Vein endothelial cell (primary cell): ENCODE results near the gene ZFP69B. TPM values are rescaled to one million over a fixed set of nuclear protein-coding genes. Genes with fewer than 3 reads are reported as not detected.

Source experiments
- total RNA-seq: library from RNA; depleted of rRNA; stranded (reverse); fragments of >200 nt; gene quantifications from 2 replicates; pipeline ENCODE4 v1.2.3, GENCODE V29; 2012

ZFP69B gene
- 3.9 and 4.3 TPM in 2 replicates for total RNA-seq

GRCh38 chr1:40449684-40450494 lies at the start of gene ZFP69B:
Gene ZFP69B (plus strand): TSS chr1:40450476. CDS start chr1:40450962, 486 bp downstream.

DNA sequence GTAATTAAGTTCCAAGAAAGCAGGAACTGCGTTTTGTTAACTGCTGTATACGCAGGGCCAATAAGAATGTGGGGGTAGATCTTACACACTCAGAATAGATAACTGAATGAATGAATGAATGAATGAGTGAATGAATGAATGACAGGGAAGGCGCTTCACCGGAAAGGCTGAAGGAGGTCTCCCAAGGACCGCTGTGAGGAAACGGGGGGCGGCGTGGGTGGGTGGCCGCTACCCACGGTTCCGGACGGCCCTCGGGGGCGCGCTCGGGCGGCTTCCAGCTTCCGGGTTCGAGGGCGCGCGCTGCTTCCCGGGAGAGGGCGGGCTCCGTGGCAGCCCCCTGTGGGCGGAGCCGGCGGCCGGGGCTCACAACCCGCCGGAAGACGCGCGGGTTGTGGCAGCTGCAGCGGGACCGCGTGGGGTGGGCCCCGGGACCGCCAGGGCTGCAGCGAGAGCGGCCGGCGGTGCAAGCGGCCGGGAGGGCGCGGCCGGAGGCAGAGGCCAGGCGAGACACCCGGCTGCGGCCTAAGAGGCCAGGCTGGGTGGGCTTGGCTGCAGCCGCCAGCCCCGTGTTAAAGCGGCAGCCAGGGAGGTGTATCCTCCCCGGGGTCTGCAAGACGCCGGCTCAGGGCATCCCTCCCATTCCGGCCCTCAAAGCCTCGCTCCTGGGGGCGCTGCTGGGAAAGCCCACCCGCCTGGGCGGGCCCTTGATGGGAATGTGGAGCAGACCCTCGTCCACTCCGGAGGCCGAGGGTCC lies 26.8 kb downstream of the ZFP69B start, which contains the start of gene ZFP69:
TSS of gene ZFP69 (plus strand) at position 367 of the 754 bp plus-strand sequence. CDS start 2,072 bp downstream, outside the sequence.

DNA sequence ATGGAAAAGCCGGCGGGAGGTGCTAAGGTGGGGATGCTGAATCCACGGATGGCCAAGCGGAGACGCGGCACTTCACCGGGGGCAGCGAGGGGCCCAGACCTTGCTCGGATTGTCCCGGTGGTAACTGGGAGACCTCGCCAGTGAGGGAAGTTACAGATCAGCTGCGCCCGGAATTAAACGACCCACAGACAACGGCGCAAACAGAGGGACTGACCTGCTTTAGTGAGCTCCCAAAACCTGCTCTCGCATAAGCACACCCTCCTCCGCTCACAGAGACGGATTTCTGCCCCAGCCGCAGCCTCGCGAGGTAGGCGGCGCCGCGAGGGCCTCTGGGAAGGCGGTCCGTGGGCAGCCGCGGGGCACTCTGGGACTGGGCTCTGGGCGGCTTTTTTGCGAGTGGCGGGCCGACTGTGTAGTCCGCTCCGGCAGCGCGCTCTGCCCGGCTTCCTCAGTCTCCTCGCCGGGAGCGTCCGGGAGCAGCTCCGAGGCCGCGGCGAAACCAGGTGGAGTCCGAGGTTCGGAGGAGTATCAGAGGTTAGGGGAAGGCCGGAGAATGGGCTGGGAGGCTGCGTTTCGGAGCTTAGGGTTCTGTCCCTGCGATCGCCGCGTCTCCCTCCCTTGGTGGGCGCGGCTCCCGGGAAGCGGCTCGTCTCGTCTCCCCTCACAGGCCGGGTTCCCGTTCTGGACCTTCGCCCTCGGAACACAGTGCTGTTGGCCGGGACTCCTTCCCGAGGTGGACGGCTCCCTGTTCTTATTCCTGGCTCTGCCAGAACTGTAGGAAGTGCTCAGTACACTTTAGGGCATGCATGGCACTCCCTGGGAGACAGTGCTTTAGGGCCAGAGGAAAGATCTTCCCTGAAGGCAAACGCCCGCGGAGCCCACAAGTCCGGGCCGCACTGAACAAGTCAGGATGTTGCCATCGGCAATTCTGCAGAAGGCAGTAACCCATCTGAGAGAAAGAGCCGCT lies 58.4 kb downstream of the ZFP69B start, which contains the start of gene EXO5:
TSS of gene EXO5 (plus strand) at position 393 of the 967 bp plus-strand sequence. CDS start 5,778 bp downstream, outside the sequence.

Other genes with a start within 250 kb of the ZFP69B start
- not detected in 2 replicates for gene TMCO2, start 202.5 kb upstream of the ZFP69B start, total RNA-seq
- 51.9 and 72.7 TPM in 2 replicates for gene ZMPSTE24, start 192.2 kb upstream of the ZFP69B start, total RNA-seq
- 0.19 and 0.33 TPM in 2 replicates for gene COL9A2, start 133.2 kb upstream of the ZFP69B start, total RNA-seq
- 7.8 and 10.5 TPM in 2 replicates for gene SMAP2, start 76.7 kb upstream of the ZFP69B start, total RNA-seq
- gene ZFP69, start 26.8 kb downstream of the ZFP69B start, total RNA-seq: 2.0 and 2.2 TPM in 2 replicates
- gene EXO5, start 58.3 kb downstream of the ZFP69B start, total RNA-seq: 8.2 and 9.5 TPM in 2 replicates
- gene ZNF684, start 81.2 kb downstream of the ZFP69B start, total RNA-seq: 3.6 and 4.1 TPM in 2 replicates
- gene RIMS3, start 215.2 kb downstream of the ZFP69B start, total RNA-seq: under 0.01 and 0.19 TPM in 2 replicates
- gene NFYC, start 241.2 kb downstream of the ZFP69B start, total RNA-seq: 19.6 and 24.0 TPM in 2 replicates